Measurements from ENCODE around the gene LYRM7.

Gene LYRM7

GRCh38 chr5:131225282-131225974 is 54.7 kb downstream of the LYRM7 start:
- ChIA-PET CTCF (interaction anchor here (0.7 to 3.6 kb wide), 8 partner anchors 9 to 162 kb away, joined by 3 to 19 read pairs (median 3); no protein-coding TSS in a partner anchor), POLR2A (no interaction called here)
- TF ChIP-seq CTCF (IDR thresholded peaks at IDR 0.05; ENCODE audit: control extremely low read depth, extremely low read depth, low read depth, missing control alignments) = no peak
- no peak for DNase-seq (ENCODE audit: extremely low spot score)

- no peak for TF ChIP-seq CTCF (IDR thresholded peaks at IDR 0.05; ENCODE audit: control extremely low read depth, extremely low read depth, low read depth, missing control alignments)
- CTCF ChIA-PET = interaction anchor here (0.8 to 2.4 kb wide), 6 partner anchors 10 to 32 kb away, joined by 3 to 14 read pairs (median 3); no protein-coding TSS in a partner anchor
- POLR2A ChIA-PET = no interaction called here
- DNase-seq (ENCODE audit: extremely low spot score) = no peak
Observed at GRCh38 chr5:131226899-131227298, 56.2 kb downstream of the LYRM7 start.

- no peak for TF ChIP-seq CTCF (IDR thresholded peaks at IDR 0.05; ENCODE audit: control extremely low read depth, extremely low read depth, low read depth, missing control alignments)
- CTCF ChIA-PET = interaction anchor here (0.9 to 3.4 kb wide), 6 partner anchors 10 to 154 kb away, joined by 3 to 13 read pairs (median 4); no protein-coding TSS in a partner anchor
- POLR2A ChIA-PET = no interaction called here
- no peak for DNase-seq (ENCODE audit: extremely low spot score)
Observed at GRCh38 chr5:131228646-131229045, 57.9 kb downstream of the LYRM7 start.

GRCh38 chr5:131229623-131230022 is 58.9 kb downstream of the LYRM7 start:
- no peak for TF ChIP-seq CTCF (IDR thresholded peaks at IDR 0.05; ENCODE audit: control extremely low read depth, extremely low read depth, low read depth, missing control alignments)
- POLR2A ChIA-PET = no interaction called here
- CTCF ChIA-PET = interaction anchor here (1.3 to 3.4 kb wide), 2 partner anchors 9 to 15 kb away, joined by 6 to 13 read pairs; no protein-coding TSS in a partner anchor
- DNase-seq (ENCODE audit: extremely low spot score) = no peak

GRCh38 chr5:131230406-131230805 is 59.7 kb downstream of the LYRM7 start:
- CTCF ChIA-PET = interaction anchor here (3.4 kb wide), 1 partner anchor 8 kb away, joined by 13 read pairs; no protein-coding TSS in a partner anchor
- peak; percentile 32 for DNase-seq (ENCODE audit: extremely low spot score)
- TF ChIP-seq CTCF (IDR thresholded peaks at IDR 0.05; ENCODE audit: control extremely low read depth, extremely low read depth, low read depth, missing control alignments) = no peak
- POLR2A ChIA-PET = no interaction called here

- ChIA-PET POLR2A (no interaction called here), CTCF (interaction anchor here (1.6 to 3.0 kb wide), 4 partner anchors 9 to 134 kb away, joined by 3 to 13 read pairs (median 10); no protein-coding TSS in a partner anchor)
Observed at GRCh38 chr5:131239686-131240085, 68.9 kb downstream of the LYRM7 start.

More at GRCh38 chr5:131239686-131240085, 68.9 kb downstream of the LYRM7 start:
- DNase-seq (ENCODE audit: extremely low spot score) = no peak
- no peak for TF ChIP-seq CTCF (IDR thresholded peaks at IDR 0.05; ENCODE audit: control extremely low read depth, extremely low read depth, low read depth, missing control alignments)

All from GM10248 (cell line).